IPS-15b (cell line): ENCODE results near the gene QPRT.
"Not testable (repeated sequence)": the region's sequence is repeated elsewhere in the genome, so short reads cannot be mapped to it uniquely, and the experiment has no call there.

Experiments
- H3K27me3 ChIP-seq: one replicate; pipeline ENCODE4 v1.6.1; 2013; ENCODE audit warnings: low read length; ENCODE audit not compliant: control insufficient read depth, insufficient read depth
- H3K36me3 ChIP-seq: one replicate; pipeline ENCODE4 v1.6.1; 2013; ENCODE audit warnings: low read length; ENCODE audit not compliant: control insufficient read depth, insufficient read depth
- H3K4me1 ChIP-seq: one replicate; pipeline ENCODE4 v1.6.1; 2013; ENCODE audit warnings: mild to moderate bottlenecking, low read length; ENCODE audit not compliant: control insufficient read depth, insufficient read depth
- H3K4me3 ChIP-seq: one replicate; pipeline ENCODE4 v1.5.1; 2013; ENCODE audit warnings: low read depth, low read length
- H3K9ac ChIP-seq: one replicate; pipeline ENCODE4 v1.6.1; 2013; ENCODE audit warnings: low read depth, mild to moderate bottlenecking, low read length
- H3K9me3 ChIP-seq: one replicate; pipeline ENCODE4 v1.6.1; 2013; ENCODE audit warnings: mild to moderate bottlenecking, low read length; ENCODE audit not compliant: control insufficient read depth, insufficient read depth

QPRT gene

DNA sequence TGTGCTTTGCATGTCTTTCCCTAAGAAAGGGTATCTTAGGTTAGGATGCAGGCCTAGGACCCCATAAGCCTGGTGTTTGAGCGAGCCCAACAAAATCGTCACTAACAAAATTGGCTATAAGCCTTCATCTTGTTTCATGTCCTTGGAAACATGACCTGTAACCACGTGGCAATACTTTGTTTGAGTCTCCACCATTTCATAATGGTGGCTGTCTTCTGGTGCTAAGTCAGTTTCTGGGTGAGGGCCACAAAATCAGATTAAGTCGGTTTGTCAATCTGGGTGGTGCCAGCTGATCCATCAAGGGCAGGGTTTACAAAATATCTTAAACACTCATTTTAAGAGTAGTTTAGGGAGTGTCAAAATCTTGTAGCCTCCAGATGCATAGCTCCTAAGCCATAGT is 33.8 kb downstream of the QPRT start:
- no peak overlapping the region for H3K4me3 ChIP-seq
- peaks cover 17% of the 10 kb centered on the region for H3K36me3 ChIP-seq
- H3K27me3 ChIP-seq = no peaks in the 10 kb centered on the region
- no peak overlapping the region for H3K9ac ChIP-seq
- peaks cover 11% of the 10 kb centered on the region for H3K4me1 ChIP-seq
- H3K9me3 ChIP-seq = no peaks in the 10 kb centered on the region

GRCh38 chr16:29714396-29714795 is 35.4 kb downstream of the QPRT start:
- Histone ChIP-seq H3K4me3 (no peak overlapping the region), H3K27me3 (no peaks in the 10 kb centered on the region), H3K36me3 (peaks cover 17% of the 10 kb centered on the region), H3K9ac (no peak overlapping the region), H3K4me1 (peaks cover 12% of the 10 kb centered on the region), H3K9me3 (no peaks in the 10 kb centered on the region)

- no peaks in the 10 kb centered on the region for H3K27me3 ChIP-seq
- H3K4me1 ChIP-seq = peaks cover 12% of the 10 kb centered on the region
- H3K9ac ChIP-seq = no peak overlapping the region
- H3K9me3 ChIP-seq = no peaks in the 10 kb centered on the region
- no peak overlapping the region for H3K4me3 ChIP-seq
- peaks cover 17% of the 10 kb centered on the region for H3K36me3 ChIP-seq
Measured at GRCh38 chr16:29714972-29715371, 36.0 kb downstream of the QPRT start.

- Histone ChIP-seq H3K4me3 (no peak overlapping the region), H3K4me1 (peaks cover 5% of the 10 kb centered on the region), H3K9ac (no peak overlapping the region), H3K9me3 (no peaks in the 10 kb centered on the region), H3K36me3 (peaks cover 11% of the 10 kb centered on the region), H3K27me3 (no peaks in the 10 kb centered on the region)
Measured at GRCh38 chr16:29717113-29717512, 38.1 kb downstream of the QPRT start.

DNA sequence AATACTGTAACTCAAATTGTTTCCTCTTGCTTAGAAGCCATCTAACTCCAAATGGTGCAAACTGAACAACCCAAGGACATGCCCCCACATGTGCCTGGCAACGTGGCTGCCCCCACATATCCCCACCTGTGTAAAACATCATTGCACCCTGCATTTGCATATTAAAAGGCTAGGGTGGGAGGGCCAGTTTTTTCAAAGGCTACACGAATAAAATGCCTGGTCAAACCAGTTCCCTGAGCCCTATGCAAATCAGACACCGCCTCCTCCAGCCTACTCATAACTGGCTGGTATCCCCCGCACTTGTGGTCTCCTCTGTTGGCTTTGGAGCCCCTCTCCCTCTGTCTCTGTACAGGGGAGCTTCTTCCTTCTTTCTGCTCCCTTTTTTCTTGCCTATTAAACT is 40.1 kb downstream of the QPRT start:
- Histone ChIP-seq H3K36me3 (peaks cover 11% of the 10 kb centered on the region), H3K27me3 (no peaks in the 10 kb centered on the region), H3K4me3 (no peak overlapping the region), H3K4me1 (peaks cover 5% of the 10 kb centered on the region), H3K9ac (no peak overlapping the region), H3K9me3 (no peaks in the 10 kb centered on the region)

GRCh38 chr16:29720703-29721102 is 41.7 kb downstream of the QPRT start:
- Histone ChIP-seq H3K9ac (no peak overlapping the region), H3K4me1 (peaks cover 5% of the 10 kb centered on the region)

GRCh38 chr16:29721167-29721879 is 42.3 kb downstream of the QPRT start:
- not testable (repeated sequence) for H3K27me3 ChIP-seq, H3K4me3 ChIP-seq, H3K9me3 ChIP-seq, H3K4me1 ChIP-seq, H3K9ac ChIP-seq
- H3K36me3 ChIP-seq = peaks cover 11% of the 10 kb centered on the region

More at GRCh38 chr16:29720703-29721102, 41.7 kb downstream of the QPRT start:
- Histone ChIP-seq H3K27me3 (no peaks in the 10 kb centered on the region), H3K9me3 (no peaks in the 10 kb centered on the region), H3K36me3 (peaks cover 11% of the 10 kb centered on the region), H3K4me3 (no peak overlapping the region)

GRCh38 chr16:29726845-29727377 is 47.9 kb downstream of the QPRT start:
- Histone ChIP-seq H3K4me1 (peaks cover 2% of the 10 kb centered on the region), H3K4me3 (no peak overlapping the region), H3K27me3 (no peaks in the 10 kb centered on the region), H3K9me3 (no peaks in the 10 kb centered on the region), H3K36me3 (peaks cover 28% of the 10 kb centered on the region), H3K9ac (no peak overlapping the region)

GRCh38 chr16:29727452-29727851 is 48.5 kb downstream of the QPRT start:
- H3K36me3 ChIP-seq = peaks cover 28% of the 10 kb centered on the region
- H3K9ac ChIP-seq = no peak overlapping the region
- H3K4me3 ChIP-seq = no peak overlapping the region
- no peaks in the 10 kb centered on the region for H3K27me3 ChIP-seq
- H3K4me1 ChIP-seq = peaks cover 2% of the 10 kb centered on the region
- H3K9me3 ChIP-seq = no peaks in the 10 kb centered on the region

- no peaks in the 10 kb centered on the region for H3K9me3 ChIP-seq
- H3K4me3 ChIP-seq = no peak overlapping the region
- H3K9ac ChIP-seq = no peak overlapping the region
- no peaks in the 10 kb centered on the region for H3K27me3 ChIP-seq
- H3K4me1 ChIP-seq = peaks cover 2% of the 10 kb centered on the region
- peaks cover 28% of the 10 kb centered on the region for H3K36me3 ChIP-seq
Measured at GRCh38 chr16:29729116-29729521, 50.1 kb downstream of the QPRT start.

- no peak overlapping the region for H3K9ac ChIP-seq
- H3K27me3 ChIP-seq = no peaks in the 10 kb centered on the region
- peaks cover 2% of the 10 kb centered on the region for H3K4me1 ChIP-seq
- peaks cover 28% of the 10 kb centered on the region for H3K36me3 ChIP-seq
- no peak overlapping the region for H3K4me3 ChIP-seq
- H3K9me3 ChIP-seq = no peaks in the 10 kb centered on the region
Measured at GRCh38 chr16:29730649-29731048, 51.7 kb downstream of the QPRT start.

- H3K36me3 ChIP-seq = peaks cover 23% of the 10 kb centered on the region
- not testable (repeated sequence) for H3K9me3 ChIP-seq, H3K4me3 ChIP-seq, H3K4me1 ChIP-seq, H3K27me3 ChIP-seq, H3K9ac ChIP-seq
Measured at GRCh38 chr16:29731768-29732601, 53.0 kb downstream of the QPRT start.
